ENCODE results near the gene DOCK9. TPM values are rescaled to one million over a fixed set of nuclear protein-coding genes. Genes with fewer than 3 reads are reported as not detected.

Gene DOCK9
- total RNA-seq, 1 donor from 2014 or later = 153 TPM

DNA sequence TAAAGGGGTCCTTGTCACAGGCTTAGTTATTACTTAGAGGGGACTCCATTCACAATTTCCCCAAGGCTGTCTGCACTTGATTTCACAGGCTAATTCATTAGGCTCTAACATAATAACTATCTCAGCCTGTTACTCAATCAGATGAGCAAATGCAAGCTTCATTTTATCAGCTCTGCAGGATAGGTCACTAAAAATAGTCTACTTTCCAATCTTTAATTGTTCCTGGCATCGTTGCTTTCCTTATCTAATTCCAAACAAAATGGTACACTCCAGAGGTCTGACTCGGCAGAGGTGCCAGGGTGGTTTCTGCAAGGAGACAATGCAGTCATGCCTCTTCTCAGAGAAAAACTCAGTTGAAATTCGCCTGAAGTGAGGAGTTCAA is 155.6 kb downstream of the DOCK9 start:
- peaks cover 80% of the 10 kb centered on the region for H3K36me3 ChIP-seq

DNA sequence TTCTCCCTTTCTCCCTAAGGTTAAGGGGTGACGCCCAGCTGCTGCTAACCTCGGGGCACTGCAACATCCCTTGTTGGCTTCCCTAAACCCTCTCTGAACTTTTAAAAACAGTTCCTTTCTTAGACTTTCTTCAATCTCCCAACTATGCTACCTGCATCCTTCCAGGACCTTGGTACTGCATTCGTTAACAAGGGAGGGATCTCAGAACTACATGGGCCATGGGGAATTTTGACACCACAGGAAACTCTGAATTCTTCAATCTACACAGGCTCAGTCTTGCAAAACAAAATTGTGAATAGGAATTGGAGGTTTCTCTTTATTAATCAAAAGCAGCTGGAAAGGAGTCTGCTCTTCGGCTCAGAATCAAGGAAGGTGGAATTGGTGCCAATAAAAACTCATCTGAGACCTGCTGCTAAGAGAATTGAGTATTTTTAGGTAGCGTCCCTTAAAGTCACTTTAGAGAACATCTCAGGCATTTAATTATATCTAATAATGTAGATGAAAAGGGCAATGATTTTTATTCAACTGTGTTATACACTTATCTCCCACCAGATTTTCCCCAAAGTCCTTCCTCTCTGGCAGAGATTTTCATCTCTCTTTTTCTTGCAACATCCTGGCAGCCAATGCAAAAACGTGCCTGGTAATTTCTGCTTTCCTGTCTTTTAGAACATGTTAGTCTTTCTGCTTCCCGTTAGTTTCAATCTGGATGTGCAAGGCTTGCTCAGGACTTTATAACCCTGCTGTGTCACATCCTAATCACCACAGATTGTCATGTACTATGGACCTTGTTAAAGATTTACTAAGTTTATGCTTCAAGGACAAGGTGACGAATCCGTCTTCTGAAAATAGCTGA is 156.3 kb downstream of the DOCK9 start:
- H3K36me3 ChIP-seq = peaks cover 80% of the 10 kb centered on the region
- intact Hi-C loops (cut with DNase I) = no loop called here
- ATAC-seq = peak in 1 of 2 donors; percentile 47
- peaks cover 30% of the 10 kb centered on the region for H3K4me1 ChIP-seq
- no peaks in the 10 kb centered on the region for H3K9me3 ChIP-seq
- H3K4me3 ChIP-seq = no peak overlapping the region
- TF ChIP-seq, protein P1, sequence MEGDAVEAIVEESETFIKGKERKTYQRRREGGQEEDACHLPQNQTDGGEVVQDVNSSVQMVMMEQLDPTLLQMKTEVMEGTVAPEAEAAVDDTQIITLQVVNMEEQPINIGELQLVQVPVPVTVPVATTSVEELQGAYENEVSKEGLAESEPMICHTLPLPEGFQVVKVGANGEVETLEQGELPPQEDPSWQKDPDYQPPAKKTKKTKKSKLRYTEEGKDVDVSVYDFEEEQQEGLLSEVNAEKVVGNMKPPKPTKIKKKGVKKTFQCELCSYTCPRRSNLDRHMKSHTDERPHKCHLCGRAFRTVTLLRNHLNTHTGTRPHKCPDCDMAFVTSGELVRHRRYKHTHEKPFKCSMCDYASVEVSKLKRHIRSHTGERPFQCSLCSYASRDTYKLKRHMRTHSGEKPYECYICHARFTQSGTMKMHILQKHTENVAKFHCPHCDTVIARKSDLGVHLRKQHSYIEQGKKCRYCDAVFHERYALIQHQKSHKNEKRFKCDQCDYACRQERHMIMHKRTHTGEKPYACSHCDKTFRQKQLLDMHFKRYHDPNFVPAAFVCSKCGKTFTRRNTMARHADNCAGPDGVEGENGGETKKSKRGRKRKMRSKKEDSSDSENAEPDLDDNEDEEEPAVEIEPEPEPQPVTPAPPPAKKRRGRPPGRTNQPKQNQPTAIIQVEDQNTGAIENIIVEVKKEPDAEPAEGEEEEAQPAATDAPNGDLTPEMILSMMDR (IDR thresholded peaks at IDR 0.05) = no peak
- H3K27ac ChIP-seq = peak overlapping the region; percentile 49
- no peaks in the 10 kb centered on the region for H3K27me3 ChIP-seq (ENCODE audit: low read depth)
- DNase-seq = no peak

More for the DNA sequence above, 155.6 kb downstream of the DOCK9 start:
- TF ChIP-seq, protein P1 (IDR thresholded peaks at IDR 0.05) = no peak
- DNase-seq (no peak), ATAC-seq (peak in 1 of 2 donors; percentile 78)
- no peaks in the 10 kb centered on the region for H3K27me3 ChIP-seq (ENCODE audit: low read depth)
- peaks cover 31% of the 10 kb centered on the region for H3K4me1 ChIP-seq
- peak overlapping the region; percentile 49 for H3K27ac ChIP-seq
- H3K9me3 ChIP-seq = no peaks in the 10 kb centered on the region
- intact Hi-C loops (cut with DNase I) = no loop called here
- H3K4me3 ChIP-seq = no peak overlapping the region

DNA sequence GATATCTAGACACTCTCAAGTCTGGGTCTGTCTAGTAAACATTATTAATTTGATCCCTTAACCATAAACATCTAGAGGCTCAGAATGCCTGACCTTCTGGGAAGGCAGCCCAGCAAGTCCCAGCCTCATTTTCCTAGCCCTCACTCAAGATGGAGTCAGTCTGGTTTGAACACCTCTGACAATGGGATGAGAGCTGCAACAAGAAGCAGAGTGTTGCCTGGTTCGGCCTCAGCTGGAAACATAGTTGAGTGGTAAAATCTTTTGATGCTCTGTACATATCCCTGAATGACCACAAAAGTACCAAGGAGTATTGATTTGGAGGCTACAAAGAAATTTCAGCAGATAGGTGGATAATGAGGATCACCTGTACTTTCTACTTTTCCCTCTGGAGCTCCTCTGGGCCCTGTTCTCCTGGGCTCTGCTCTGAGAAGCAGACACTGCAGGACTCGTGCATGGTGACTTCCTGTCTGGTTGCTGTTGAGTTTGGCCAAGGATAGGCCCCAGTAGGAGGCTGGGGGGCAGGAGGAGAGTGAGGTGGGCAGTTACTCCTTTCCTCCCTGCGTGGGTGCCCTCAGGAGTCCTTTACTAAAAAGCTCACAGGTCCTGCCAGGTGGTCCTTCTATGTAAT is 157.0 kb downstream of the DOCK9 start:
- no peak overlapping the region for H3K4me3 ChIP-seq
- TF ChIP-seq, protein P1 (IDR thresholded peaks at IDR 0.05) = no peak
- peaks cover 23% of the 10 kb centered on the region for H3K4me1 ChIP-seq
- intact Hi-C loops (cut with DNase I) = no loop called here
- peaks cover 78% of the 10 kb centered on the region for H3K36me3 ChIP-seq
- DNase-seq = no peak
- no peaks in the 10 kb centered on the region for H3K9me3 ChIP-seq
- no peaks in the 10 kb centered on the region for H3K27me3 ChIP-seq (ENCODE audit: low read depth)
- ATAC-seq = no peak
- peak overlapping the region; percentile 42 for H3K27ac ChIP-seq

DNA sequence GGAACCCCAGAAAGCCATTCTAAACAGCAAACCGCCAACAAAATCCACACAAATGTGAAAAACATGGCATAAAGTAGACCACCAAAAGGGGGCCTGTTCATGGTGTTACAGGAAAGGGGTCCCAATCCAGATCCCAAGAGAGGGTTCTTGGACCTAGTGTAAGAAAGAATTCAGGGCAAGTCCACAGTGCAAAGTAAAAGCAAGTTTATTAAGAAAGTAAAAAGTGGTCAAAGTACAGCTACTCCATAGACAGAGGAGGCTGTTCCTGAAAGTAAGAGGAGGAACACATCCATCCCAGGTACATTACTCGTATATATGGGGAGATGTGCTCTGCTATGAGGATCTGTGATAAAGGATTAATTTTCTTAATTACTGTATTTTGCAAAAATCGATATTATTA is 157.6 kb downstream of the DOCK9 start:
- H3K36me3 ChIP-seq = peaks cover 72% of the 10 kb centered on the region

DNA sequence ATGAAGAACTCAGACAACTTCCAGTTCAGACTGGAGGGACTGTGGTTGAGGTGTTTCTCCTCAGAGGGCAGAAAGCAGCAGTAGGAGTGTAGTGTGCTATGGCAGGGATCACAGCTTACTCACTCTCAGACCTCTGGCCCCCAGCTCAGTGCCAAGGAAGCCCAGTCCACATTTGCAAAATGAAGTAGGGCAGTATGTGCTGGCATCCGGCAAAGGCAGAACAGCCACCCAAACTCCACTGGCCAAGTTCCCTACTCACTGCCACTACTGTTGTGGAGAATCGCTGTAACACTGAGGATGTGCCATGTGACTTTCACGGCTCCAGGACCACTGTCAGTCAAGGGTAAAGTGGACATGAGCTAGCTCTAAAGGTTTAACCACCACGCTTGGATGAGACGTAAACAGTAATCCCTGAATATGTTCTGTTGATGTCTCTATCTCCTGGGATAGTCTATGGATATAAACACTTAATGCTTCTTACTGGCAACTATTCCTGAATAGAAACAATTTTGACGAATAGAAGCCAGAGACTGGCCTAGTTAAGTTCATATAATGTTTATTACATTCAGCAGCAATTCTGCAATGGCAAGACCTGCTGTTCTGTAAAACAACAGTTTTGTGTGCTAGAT is 158.4 kb downstream of the DOCK9 start:
- intact Hi-C loops (cut with DNase I) = no loop called here
- Histone ChIP-seq H3K9me3 (no peaks in the 10 kb centered on the region), H3K27ac (no peak overlapping the region), H3K27me3 (ENCODE audit: low read depth) (no peaks in the 10 kb centered on the region), H3K4me3 (no peak overlapping the region), H3K4me1 (peaks cover 23% of the 10 kb centered on the region), H3K36me3 (peaks cover 64% of the 10 kb centered on the region)
- DNase-seq (no peak), ATAC-seq (no peak)
- TF ChIP-seq, protein P1 (IDR thresholded peaks at IDR 0.05) = no peak

More for the DNA sequence above, 157.6 kb downstream of the DOCK9 start:
- no peaks in the 10 kb centered on the region for H3K9me3 ChIP-seq
- H3K4me3 ChIP-seq = no peak overlapping the region
- H3K27me3 ChIP-seq (ENCODE audit: low read depth) = no peaks in the 10 kb centered on the region
- ATAC-seq (no peak), DNase-seq (no peak)
- peaks cover 23% of the 10 kb centered on the region for H3K4me1 ChIP-seq
- intact Hi-C loops (cut with DNase I) = no loop called here
- TF ChIP-seq, protein P1 (IDR thresholded peaks at IDR 0.05) = no peak
- no peak overlapping the region for H3K27ac ChIP-seq
